CD4-positive, alpha-beta T cell treated with Interleukin-4 for 1 hour (primary cell): ENCODE data around the gene SHC3.
"Not testable (repeated sequence)": the region's sequence is repeated elsewhere in the genome, so short reads cannot be mapped to it uniquely, and the experiment has no call there.

ENCODE experiments used
- DNase-seq, 2 donors: peaks; one replicate each; pipeline ENCODE4 v3.0.0-alpha.2; 2020 to 2022

Gene SHC3, protein sequence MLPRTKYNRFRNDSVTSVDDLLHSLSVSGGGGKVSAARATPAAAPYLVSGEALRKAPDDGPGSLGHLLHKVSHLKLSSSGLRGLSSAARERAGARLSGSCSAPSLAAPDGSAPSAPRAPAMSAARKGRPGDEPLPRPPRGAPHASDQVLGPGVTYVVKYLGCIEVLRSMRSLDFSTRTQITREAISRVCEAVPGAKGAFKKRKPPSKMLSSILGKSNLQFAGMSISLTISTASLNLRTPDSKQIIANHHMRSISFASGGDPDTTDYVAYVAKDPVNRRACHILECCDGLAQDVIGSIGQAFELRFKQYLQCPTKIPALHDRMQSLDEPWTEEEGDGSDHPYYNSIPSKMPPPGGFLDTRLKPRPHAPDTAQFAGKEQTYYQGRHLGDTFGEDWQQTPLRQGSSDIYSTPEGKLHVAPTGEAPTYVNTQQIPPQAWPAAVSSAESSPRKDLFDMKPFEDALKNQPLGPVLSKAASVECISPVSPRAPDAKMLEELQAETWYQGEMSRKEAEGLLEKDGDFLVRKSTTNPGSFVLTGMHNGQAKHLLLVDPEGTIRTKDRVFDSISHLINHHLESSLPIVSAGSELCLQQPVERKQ

DNA sequence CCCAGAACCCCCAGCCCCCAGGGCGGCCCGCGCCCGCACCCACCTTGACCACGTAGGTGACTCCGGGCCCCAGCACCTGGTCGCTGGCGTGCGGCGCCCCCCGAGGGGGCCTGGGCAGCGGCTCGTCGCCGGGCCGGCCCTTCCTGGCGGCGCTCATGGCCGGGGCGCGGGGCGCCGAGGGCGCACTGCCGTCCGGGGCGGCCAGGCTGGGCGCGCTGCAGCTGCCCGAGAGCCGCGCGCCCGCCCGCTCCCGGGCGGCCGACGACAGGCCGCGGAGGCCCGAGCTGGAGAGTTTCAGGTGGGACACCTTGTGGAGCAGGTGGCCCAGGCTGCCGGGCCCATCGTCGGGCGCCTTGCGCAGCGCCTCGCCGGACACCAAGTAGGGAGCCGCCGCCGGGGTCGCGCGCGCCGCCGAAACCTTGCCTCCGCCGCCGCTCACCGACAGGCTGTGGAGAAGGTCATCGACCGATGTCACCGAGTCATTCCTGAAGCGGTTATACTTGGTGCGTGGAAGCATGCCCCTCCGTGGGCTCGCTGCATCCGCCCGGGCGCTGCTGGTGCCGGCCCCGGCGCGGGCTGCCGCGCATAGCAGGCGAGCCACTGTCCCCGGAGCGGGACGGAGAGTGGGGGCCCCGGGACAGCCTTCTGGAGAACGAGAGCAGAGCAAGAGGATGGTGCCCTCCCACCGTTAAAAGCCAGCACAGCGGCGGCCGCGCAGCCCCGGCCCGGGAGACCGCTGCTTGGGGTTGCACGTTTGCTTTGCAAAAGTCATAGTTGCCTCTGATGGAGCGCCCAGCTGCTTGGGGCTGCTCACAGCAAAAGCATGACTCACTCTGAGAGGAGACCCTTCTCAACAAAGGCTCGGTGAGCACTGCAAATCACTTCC, at the start of gene SHC3:
SHC3 (minus strand) TSS at position 875 of the 886 bp plus-strand sequence; CDS start at position 517, 358 bp downstream.
- no peak for DNase-seq

DNA sequence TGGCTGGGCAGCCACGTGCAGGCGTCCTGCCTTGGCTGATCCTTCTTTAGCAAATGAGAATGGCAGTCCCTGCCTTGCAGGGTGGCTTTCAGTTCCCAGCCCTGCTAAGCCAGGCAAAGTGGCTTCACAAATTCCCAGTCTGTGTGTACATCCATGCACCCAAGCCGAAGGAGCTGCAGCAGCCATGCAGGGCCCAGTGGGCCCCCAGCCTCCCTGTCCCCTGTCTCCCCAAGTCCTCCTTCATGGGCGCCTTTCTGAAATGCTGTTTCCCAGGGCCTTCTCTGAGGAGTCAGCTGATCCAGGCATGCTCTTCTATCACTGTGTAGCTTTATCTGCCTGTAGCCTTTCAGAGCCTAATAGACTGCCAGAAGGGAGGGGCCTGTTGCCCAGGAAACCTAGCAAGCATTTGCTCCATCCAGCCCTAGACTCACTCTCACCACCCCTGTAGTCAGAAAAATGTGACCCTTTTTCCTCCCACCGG, 47.4 kb upstream of the SHC3 start:
- DNase-seq, result no peak

DNA sequence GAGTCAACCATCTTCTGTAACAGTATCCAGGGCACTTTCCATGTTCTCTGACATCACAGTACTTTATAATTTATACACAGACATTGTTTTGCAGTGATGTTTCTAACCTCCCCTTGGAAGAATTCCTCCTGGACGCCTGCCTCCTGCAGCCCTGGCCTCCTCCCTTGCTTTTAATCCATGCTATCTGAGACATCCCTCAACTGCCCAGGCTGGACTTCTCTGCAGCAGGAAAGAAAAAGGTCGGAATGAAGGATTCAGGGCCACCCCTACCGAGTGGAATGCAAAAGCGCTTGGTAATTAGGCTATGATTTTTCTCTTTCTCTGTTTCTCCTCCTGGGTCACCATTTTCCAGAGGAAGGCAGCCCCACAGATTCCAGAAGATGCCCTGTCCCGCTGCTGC, 47.0 kb upstream of the SHC3 start:
- DNase-seq, result no peak

DNA sequence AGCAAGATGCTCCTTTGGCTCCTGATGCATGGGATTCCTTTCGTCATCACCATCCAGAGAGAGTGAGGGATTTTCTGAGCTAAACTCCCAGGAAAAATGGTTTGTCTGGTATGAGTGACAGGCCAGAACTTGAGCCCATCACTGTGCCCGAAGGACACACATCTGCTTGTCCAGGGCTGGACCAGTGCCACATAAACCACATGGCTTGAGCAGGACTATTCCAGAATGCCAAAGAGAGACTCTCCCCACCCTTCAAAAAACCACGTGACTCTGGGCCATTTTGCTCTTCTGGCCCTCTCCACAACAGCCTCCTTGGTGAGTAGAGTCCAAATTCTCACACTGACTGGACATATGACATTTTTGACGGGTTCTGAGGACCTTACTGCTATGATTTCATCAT, 46.4 kb upstream of the SHC3 start:
- DNase-seq, result no peak

DNA sequence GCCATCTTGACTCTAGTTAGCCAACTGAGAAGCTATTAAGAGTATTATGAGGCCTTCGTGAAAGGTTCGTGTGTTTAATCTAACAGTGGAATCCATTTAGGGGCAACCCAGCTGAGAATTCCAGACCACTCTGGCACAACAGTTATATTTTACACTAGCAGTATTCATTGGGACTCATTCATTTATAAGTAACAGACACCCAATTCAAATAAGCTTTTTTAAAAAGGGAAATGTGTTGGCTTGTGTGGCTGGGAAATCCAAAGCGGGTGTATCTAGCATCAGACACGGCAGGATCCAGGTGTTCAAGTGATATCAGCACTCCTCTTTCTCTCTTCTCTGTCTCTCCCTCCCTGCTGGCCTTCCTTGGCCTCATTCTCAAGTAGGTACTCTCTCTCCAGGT, 46.0 kb upstream of the SHC3 start:
- no peak for DNase-seq

DNA sequence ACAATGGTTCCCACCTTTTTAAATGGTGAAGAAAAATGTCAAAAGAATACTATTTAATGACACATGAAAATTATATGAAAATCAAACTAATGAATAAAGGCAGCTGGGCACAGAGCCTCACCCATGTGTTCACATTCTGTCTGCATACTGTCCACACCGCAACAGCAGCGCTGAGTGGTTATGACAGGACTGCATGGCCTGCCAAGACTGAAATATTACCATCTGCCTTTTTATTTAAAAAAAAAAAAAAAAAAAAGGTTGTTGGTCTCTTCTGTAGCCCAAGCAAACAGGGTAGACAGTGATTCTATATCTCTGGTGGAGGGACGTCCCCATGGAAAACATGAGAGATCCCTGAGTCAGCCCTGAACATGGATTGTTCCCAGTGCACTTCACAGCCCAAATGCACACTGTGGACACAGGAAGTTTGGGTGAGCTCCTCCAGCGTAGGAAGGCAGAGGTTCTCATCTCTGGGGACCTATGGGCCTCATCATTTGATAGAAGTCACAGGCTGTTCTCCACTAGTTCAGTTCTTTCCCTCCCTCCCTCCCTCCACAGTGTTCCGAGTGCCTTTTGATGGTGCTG, 44.9 kb upstream of the SHC3 start:
- no peak for DNase-seq

DNA sequence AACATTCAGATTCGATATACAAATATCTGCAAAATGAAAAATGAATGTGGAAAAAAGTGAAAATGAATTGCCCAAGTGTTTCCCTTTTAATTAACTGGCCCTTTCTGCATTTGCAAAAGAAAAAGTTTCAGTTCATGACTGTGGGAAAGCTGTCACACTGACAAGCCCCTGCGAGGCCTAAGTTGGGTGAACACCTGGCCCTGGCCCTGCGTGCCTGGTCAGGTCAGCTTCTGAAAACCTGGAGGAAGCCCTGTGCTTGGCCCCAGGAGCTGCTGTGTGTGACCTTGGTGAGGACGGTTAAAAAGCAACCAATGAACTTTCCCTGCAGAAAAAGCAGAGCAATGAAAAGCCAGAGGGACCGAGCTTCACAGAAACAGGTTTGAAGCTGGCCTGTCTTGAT, 41.0 kb upstream of the SHC3 start:
- DNase-seq, result no peak

DNA sequence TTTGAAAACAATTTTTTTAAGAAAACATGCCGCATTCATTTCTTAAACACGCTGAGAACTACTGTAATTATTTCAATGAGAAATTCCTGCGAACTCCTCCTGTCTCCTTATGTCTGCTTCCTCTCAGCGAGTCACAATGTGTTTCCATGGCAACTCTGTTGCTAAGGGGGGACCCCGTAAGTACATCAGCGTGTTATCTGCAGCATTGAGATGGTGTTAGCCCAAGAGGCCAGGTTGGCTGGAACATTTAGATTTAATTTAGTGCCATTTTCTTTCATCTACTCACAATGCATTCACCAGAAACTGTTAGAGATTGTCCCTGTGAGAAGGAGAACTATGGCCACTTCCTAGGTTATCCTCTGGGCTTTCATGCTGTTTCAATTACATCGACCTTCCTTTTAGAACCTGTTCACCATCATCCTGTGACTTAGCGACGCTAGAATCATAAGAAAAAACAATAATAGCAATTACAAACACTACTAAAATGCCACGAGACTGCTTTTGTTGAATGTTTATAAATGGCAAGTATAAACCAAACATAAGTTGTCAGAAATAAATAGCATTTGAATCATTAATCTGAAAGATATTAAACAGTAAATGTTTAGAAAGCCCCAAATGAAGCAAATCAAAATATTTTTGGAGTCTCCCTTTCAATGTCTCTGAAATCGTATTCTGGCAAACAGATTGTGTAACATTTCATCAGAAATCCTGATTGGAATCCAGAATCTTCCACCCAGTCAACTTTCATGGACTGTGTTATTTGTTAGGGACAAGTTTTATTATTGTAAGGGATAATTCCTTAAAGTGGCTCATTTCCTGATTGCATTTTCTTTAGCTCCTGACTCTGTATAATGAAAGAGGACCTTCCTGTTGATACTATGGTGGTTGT, 39.7 kb upstream of the SHC3 start:
- no peak for DNase-seq

DNA sequence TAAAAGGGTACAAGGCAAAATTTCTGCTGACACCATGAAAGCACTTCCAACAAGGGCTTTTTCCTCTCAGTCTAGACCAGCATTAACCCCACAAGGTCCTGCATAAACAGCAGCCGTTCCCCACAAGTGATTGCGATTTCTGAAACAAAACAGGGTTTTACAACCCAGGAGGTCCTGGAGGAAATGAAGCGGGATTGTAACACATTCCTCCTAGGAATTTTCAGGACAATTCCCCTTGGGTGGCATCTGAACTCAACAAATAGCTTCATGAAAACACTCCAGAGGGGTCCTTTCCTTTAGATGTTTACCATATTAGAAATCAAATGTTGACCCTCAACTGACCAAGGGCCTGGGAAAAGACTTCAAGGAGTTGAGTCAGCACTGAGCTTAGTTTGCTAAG, 36.7 kb upstream of the SHC3 start:
- DNase-seq, result no peak

DNA sequence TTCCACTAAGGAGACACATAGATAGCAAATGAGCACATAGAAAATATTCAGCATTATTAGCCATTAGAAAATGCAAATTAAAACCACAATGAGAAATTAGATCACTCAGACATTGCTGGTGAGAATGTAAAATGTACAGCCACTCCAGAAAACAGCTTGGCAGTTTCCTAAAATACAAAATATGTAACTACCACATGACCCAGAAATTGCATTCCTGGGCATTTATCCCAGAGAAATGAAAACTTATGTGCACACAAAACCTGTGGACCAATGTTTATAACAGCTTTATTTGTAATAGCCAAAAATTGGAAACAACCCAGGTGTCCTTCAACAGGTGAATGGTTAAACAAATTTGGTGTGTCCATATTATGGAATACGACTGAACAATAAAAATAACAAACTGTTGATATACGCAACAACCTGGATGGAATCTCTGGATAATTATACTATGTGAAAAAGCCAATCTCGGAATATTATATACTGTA, 34.8 kb upstream of the SHC3 start:
- no peak for DNase-seq

DNA sequence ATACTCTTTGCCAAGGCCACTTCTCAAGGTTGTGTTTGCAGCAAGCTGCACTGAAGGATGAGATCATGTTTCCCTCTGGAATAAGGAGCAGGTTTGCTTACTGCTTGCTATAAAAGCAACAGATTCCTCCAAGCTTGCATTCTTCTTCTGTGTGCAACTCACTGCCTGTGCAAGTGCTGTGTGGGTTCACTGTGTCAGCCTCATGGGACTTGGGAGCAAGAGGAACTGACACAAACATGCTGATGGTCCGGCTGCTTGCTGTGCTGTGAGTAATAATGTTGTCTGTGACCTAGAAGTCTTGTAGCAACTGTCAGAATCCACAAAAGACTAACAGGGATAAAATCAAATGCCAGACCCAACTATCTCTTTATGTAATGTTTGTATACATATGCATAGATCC, 33.6 kb upstream of the SHC3 start:
- DNase-seq, result no peak

DNA sequence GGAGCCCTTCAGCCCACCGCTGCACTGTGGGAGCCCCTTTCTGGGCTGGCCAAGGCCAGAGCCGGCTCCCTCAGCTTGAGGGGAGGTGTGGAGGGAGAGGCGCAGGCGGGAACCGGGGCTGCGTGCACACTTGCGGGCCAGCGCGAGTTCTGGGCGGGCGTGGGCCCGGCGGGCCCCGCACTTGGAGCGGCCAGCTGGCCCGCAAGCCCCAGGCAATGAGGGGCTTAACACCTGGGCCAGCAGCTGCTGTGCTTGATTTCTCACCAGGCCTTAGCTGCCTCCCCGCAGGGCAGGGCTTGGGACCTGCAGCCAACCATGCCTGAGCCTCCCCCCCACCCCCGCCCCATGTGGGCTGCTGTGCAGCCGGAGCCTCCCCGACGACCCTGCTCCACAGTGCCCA, 30.7 kb upstream of the SHC3 start:
- DNase-seq, result not testable (repeated sequence)

DNA sequence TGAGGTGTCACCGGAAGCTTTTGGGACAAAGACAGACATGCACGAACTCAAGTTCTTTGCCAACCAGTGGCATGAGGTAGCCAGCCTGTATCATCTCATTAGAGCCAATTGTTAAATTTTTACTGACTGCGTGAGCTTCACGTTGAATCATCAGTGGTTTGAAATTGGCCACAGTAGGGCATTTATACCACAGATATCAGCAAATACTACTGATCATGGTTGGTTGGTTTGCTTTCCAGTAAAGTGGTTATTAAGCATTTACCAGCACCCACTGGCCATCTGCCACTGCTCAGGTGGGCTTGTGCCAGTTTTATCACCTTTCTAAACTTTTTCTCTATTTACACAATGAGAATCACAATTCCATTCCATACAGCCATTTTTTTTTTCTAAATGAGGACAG, 28.4 kb upstream of the SHC3 start:
- no peak for DNase-seq

DNA sequence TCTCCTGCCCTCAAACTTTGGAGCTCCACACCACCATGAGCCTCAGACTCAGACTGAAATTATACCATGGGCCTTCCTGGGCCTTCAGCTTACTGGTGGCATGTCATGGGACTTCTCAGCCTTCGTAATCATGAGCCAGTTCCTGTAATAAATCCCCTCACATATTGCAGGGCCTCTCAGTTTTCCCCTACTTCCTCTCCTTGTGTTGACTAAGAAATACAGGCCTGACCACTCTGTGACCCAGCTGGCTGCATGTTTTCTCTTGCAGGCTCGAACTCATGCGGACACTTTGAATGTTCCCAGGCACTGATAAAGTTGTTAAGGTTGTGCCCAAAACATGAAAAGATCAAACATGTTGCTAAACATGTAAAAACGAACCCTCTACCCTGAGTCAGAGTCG, 26.2 kb upstream of the SHC3 start:
- no peak for DNase-seq

DNA sequence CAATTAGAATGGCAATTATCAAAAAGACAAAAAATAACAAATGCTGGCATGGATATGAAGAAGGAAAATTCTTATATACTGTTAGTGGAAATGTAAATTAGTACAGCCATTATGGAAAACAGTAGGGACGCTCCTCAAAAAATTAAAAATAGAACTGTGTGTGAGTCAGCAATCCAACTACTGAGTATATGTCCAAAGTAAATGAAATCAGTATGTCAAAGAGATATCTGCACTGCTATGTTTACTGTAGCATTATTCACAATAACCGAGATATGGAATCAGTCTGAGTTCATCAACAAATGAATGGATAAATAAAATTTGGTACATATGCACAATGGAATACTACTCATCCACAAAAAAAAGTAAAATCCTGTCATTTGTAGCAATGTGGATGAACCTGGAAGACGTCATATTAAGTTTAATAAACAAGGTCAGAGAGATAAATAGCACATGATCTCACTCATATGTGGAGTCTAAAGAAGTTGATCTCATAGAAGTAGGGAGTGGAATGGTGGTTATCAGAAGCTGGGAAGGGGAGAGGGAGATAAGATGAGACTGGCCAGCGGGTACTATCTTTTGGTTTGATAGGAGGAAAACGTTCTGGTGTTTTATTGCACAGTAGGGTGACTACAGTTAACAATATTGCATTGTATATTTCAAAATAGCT, 16.6 kb upstream of the SHC3 start:
- DNase-seq, result no peak

DNA sequence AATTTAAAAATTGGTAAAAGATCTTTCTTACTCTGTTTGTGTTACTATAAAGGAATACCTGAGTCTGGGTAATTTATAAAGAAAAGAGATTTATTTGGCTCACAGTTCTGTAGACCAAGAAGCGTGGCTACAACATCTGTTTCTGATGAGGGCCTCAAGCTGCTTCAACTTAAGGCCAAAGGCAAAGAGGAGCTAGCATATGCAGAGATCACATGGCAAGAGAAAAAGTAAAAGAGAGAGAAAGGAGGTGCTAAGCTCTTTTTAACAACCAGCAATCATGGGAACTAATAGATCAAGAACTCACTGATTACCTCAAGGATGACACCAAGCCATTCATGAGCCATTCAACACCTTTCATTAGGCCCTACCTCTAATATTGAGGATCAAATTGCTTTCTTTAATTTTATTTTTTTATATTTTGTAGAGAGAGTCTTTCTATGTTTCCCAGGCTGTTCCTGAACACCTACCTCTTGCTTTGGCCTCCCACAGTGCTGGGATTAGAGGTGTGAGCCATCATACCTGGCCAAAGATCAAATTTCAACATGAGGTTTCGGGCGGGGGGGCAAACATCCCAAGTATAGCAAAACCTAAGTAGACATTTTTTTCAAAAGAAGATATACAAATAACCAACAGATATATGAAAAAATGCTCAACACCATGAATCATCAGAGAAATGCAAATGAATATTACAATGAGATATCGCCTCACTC, 16.0 kb upstream of the SHC3 start:
- no peak for DNase-seq

DNA sequence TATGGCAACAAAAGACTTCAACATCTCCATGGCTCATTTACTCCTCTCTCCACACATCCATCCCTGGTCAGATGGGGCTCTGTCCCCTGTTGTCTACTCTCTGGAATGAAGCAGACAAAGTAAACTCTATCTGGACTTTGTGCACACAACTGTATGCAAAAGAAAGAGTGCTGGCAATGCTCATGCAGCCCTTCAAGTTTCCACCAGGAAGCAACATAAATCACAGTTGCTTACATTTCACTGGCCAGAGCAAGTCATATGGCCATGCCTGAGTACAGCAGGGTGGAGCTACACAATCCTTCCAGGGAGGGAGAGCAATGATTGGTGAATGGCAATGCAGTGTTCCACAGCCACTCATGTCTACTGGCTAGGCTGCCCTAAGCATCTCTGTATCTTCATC, 12.4 kb upstream of the SHC3 start:
- no peak for DNase-seq

DNA sequence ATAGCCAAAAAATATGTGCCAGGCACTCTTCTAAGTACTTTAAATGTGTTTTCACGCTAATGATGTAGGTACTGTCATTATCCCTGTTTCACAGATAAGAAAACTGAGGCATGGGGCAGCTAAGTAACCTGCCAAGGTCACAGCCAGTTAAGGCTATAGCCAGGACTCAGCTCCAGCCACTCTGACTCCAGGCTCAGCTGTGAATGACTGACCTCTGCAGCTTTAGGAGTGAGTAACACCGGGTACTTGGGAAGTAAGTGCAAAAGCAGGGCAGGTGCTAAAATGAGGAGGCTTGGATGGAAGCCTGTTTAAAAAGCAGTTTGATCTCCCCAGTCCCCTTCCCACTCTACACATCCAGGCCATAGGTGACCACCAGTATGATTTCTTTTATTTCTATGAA, 10.6 kb upstream of the SHC3 start:
- DNase-seq, result no peak

DNA sequence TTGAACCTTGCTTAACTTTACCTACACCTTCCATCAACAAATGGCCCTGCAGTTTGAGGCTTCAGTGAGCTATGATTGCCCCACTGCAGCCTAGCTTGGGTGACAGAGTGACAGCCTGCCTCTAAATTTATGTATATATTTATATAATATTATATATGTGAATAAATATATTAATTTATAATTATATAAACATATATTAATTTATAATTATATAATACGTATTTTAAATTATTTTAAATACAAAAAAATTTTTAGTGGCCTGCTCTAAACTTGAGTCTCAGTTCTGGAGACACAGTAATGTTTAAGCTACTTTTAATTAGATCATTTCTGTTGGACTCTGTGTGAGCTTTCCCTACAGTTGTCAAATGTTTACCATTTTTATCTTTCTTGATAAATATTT, 9.3 kb upstream of the SHC3 start:
- no peak for DNase-seq

DNA sequence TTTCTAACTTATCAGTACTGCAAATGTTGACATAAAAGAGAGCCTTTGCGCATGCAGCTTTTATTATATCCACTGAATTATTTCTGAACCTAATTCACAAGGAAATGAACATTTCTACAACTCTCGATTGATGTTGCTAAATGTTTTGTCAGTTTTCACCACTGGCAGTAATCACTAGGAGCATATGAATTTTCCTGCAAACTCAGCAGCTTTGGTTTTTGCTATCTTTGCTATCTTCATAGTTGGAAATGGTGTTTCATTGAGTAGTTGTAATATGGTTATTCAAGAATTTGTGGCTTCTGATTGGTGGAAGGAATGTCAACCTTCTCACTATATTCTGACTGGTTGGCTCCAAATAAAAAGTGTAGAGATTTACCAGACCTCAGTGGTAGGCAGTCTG, 8.9 kb upstream of the SHC3 start:
- DNase-seq, result no peak

DNA sequence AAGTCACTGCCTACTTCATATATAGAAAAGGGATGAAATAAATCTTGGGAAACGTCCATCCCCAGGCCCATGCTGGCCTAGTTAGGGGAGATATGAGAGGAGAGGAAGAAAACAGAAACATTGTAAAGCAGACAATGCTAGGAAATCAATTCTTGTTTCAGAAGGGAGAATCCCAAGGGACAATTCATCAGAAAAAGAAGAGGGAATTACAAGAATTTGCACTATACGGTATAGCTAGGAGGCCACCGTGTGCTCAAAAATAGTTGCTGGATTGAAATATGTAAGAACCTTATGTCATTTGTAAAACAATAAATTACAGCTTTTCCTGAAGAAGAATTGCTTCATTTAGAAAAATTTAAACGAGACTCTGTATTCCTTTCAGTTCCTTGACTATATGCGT, 8.3 kb upstream of the SHC3 start:
- no peak for DNase-seq
